CD8-positive, alpha-beta memory T cell (primary cell): ENCODE results near the gene ENHO. TPM values are rescaled to one million over a fixed set of nuclear protein-coding genes. Genes with fewer than 3 reads are reported as not detected.

Experiments used
- CTCF ChIA-PET: fragments of 350-600 bp; sonication (Branson Sonifier 250); formaldehyde crosslinking; loops from one replicate; lab custom pipeline; 2021; ENCODE audit warnings: antibody characterized with exemption; lab: Charles Lee
- POLR2A ChIA-PET: fragments of 350-600 bp; sonication (Branson Sonifier 250); formaldehyde crosslinking; loops from one replicate; lab custom pipeline; 2021; ENCODE audit warnings: antibody characterized with exemption; lab: Charles Lee
- DNase-seq, 5 donors: peaks; one replicate each; pipeline versions ENCODE4 v3.0.0 to v3.0.0-alpha.2; 2020 to 2022; ENCODE audit warnings: mixed read lengths in 1 of 5
- H3K27ac ChIP-seq: one replicate; pipeline ENCODE4 v1.7.0; 2013; ENCODE audit warnings: low read depth, mild to moderate bottlenecking, low read length, moderate library complexity
- H3K27me3 ChIP-seq: 2 replicates; pipeline ENCODE4 v1.7.0; 2013; ENCODE audit warnings: low read length, mild to moderate bottlenecking; ENCODE audit not compliant: insufficient read depth, poor library complexity, severe bottlenecking
- H3K36me3 ChIP-seq: 2 replicates; pipeline ENCODE4 v1.7.0; 2013; ENCODE audit warnings: mild to moderate bottlenecking, low read length, moderate library complexity; ENCODE audit not compliant: insufficient read depth
- H3K4me1 ChIP-seq: 2 replicates; pipeline ENCODE4 v1.7.0; 2013; ENCODE audit warnings: mild to moderate bottlenecking, low read length, moderate library complexity; ENCODE audit not compliant: insufficient read depth
- H3K4me3 ChIP-seq: 2 replicates; pipeline ENCODE4 v1.7.0; 2013; ENCODE audit warnings: mild to moderate bottlenecking, low read length
- H3K9me3 ChIP-seq: 2 replicates; pipeline ENCODE4 v1.7.0; 2013; ENCODE audit warnings: mild to moderate bottlenecking, low read length
- H3K27ac Mint-ChIP-seq, 8 donors: one replicate each; pipeline ENCODE4 v1.8.0; 2020 to 2021; ENCODE audit warnings: mixed read lengths in 8 of 8, mild to moderate bottlenecking in 6 of 8, inconsistent platforms in 3 of 8, moderate library complexity in 3 of 8
- H3K27me3 Mint-ChIP-seq, 2 donors: one replicate each; pipeline ENCODE4 v1.8.0; 2020 to 2021; ENCODE audit warnings: mixed read lengths in 2 of 2, mild to moderate bottlenecking in 1 of 2, moderate library complexity in 1 of 2
- H3K36me3 Mint-ChIP-seq, 3 donors: one replicate each; pipeline ENCODE4 v1.8.0; 2020 to 2021; ENCODE audit warnings: mixed read lengths in 3 of 3, inconsistent platforms in 1 of 3, mild to moderate bottlenecking in 1 of 3
- H3K4me1 Mint-ChIP-seq, 3 donors: one replicate each; pipeline ENCODE4 v1.8.0; 2020 to 2021; ENCODE audit warnings: mixed read lengths in 3 of 3, inconsistent platforms in 1 of 3, mild to moderate bottlenecking in 1 of 3
- H3K4me3 Mint-ChIP-seq, 7 donors: one replicate each; pipeline ENCODE4 v1.8.0; 2020 to 2021; ENCODE audit warnings: mixed read lengths in 7 of 7, mild to moderate bottlenecking in 6 of 7, moderate library complexity in 4 of 7, inconsistent platforms in 2 of 7
- H3K9me3 Mint-ChIP-seq, 5 donors: one replicate each; pipeline ENCODE4 v1.8.0; 2020 to 2022; ENCODE audit warnings: mixed read lengths in 5 of 5, mild to moderate bottlenecking in 3 of 5, moderate library complexity in 2 of 5, inconsistent platforms in 1 of 5
- polyA plus RNA-seq: library from polyadenylated mRNA; unstranded; fragments of 300-500 nt; fragmentation: Illumina TruSeq; gene quantifications from one replicate; pipeline ENCODE4 v1.2.3, GENCODE V29; 2021
- total RNA-seq, 2 experiments: library from RNA; stranded (reverse); gene quantifications; one replicate each; pipeline ENCODE4 v1.2.3, GENCODE V29; 2021

Gene ENHO
- total and polyA plus RNA-seq, 3 experiments from 2014 or later: 0.35 to 0.39 TPM; not detected in 1

- ChIA-PET CTCF (interaction anchor here (1.8 kb wide), 1 partner anchor 12 kb away, joined by 5 read pairs; no protein-coding TSS in a partner anchor), POLR2A (no interaction called here)
- Histone ChIP-seq H3K4me3 (no peak overlapping the region), H3K27ac (no peak overlapping the region), H3K9me3 (no peaks in the 10 kb centered on the region), H3K4me1 (no peaks in the 10 kb centered on the region), H3K27me3 (no peaks in the 10 kb centered on the region), H3K36me3 (no peaks in the 10 kb centered on the region)
- H3K4me3 Mint-ChIP-seq: no peak overlapping the region
- H3K27ac Mint-ChIP-seq: no peak overlapping the region
- no peak for DNase-seq
- H3K27me3 Mint-ChIP-seq: peaks cover 10 to 14% of the 10 kb centered on the region in 2 donors
- no peaks in the 10 kb centered on the region for H3K4me1 Mint-ChIP-seq
- H3K36me3 Mint-ChIP-seq: no peaks in the 10 kb centered on the region
- no peaks in the 10 kb centered on the region for H3K9me3 Mint-ChIP-seq
Measured at GRCh38 chr9:34507556-34507955, 15.2 kb downstream of the ENHO start.

GRCh38 chr9:34506623-34507022 lies 16.2 kb downstream of the ENHO start:
- H3K27me3 Mint-ChIP-seq: peaks cover 10 to 14% of the 10 kb centered on the region in 2 donors
- no peaks in the 10 kb centered on the region for H3K27me3 ChIP-seq
- CTCF ChIA-PET: interaction anchor here (1.8 kb wide), 1 partner anchor 11 kb away, joined by 5 read pairs; no protein-coding TSS in a partner anchor
- no peak overlapping the region for H3K27ac ChIP-seq
- H3K36me3 Mint-ChIP-seq: no peaks in the 10 kb centered on the region
- H3K9me3 Mint-ChIP-seq: no peaks in the 10 kb centered on the region
- H3K4me3 ChIP-seq: no peak overlapping the region
- H3K36me3 ChIP-seq: no peaks in the 10 kb centered on the region
- no peaks in the 10 kb centered on the region for H3K9me3 ChIP-seq
- H3K4me1 Mint-ChIP-seq: no peaks in the 10 kb centered on the region
- POLR2A ChIA-PET: no interaction called here
- H3K27ac Mint-ChIP-seq: no peak overlapping the region
- DNase-seq: no peak
- H3K4me1 ChIP-seq: no peaks in the 10 kb centered on the region
- no peak overlapping the region for H3K4me3 Mint-ChIP-seq

GRCh38 chr9:34505370-34506120 lies 17.2 kb downstream of the ENHO start:
- Mint-ChIP-seq H3K36me3 (no peaks in the 10 kb centered on the region), H3K4me1 (peaks cover 0 to 1% (median 0%) of the 10 kb centered on the region in 3 donors), H3K9me3 (no peaks in the 10 kb centered on the region), H3K4me3 (no peak overlapping the region), H3K27ac (no peak overlapping the region), H3K27me3 (peaks cover 11 to 17% of the 10 kb centered on the region in 2 donors)
- ChIA-PET POLR2A (no interaction called here), CTCF (interaction anchor here (1.0 to 1.8 kb wide), 2 partner anchors 8 to 10 kb away, joined by 3 to 5 read pairs; no protein-coding TSS in a partner anchor)
- H3K36me3 ChIP-seq: no peaks in the 10 kb centered on the region
- H3K4me1 ChIP-seq: no peaks in the 10 kb centered on the region
- H3K9me3 ChIP-seq: no peaks in the 10 kb centered on the region
- no peak overlapping the region for H3K27ac ChIP-seq
- no peak overlapping the region for H3K4me3 ChIP-seq
- H3K27me3 ChIP-seq: no peaks in the 10 kb centered on the region
- DNase-seq: no peak

- Mint-ChIP-seq H3K36me3 (no peaks in the 10 kb centered on the region), H3K27ac (no peak overlapping the region), H3K27me3 (peaks cover 18 to 19% of the 10 kb centered on the region in 2 donors), H3K9me3 (no peaks in the 10 kb centered on the region), H3K4me1 (peaks cover 0 to 2% (median 0%) of the 10 kb centered on the region in 3 donors), H3K4me3 (no peak overlapping the region)
- Histone ChIP-seq H3K9me3 (no peaks in the 10 kb centered on the region), H3K36me3 (no peaks in the 10 kb centered on the region), H3K4me1 (no peaks in the 10 kb centered on the region), H3K27me3 (no peaks in the 10 kb centered on the region), H3K4me3 (no peak overlapping the region), H3K27ac (no peak overlapping the region)
- POLR2A ChIA-PET: no interaction called here
- CTCF ChIA-PET: interaction anchor here (0.6 to 1.7 kb wide), 7 partner anchors 12 to 690 kb away, joined by 3 to 5 read pairs (median 3); no protein-coding TSS in a partner anchor
- no peak for DNase-seq
Measured at GRCh38 chr9:34503406-34503805, 19.4 kb downstream of the ENHO start.

GRCh38 chr9:34502891-34503290 lies 19.9 kb downstream of the ENHO start:
- Histone ChIP-seq H3K9me3 (no peaks in the 10 kb centered on the region), H3K4me3 (no peak overlapping the region), H3K27ac (no peak overlapping the region), H3K27me3 (no peaks in the 10 kb centered on the region), H3K4me1 (no peaks in the 10 kb centered on the region), H3K36me3 (no peaks in the 10 kb centered on the region)
- ChIA-PET CTCF (interaction anchor here (0.8 to 3.6 kb wide), 5 partner anchors 12 to 99 kb away, joined by 3 to 21 read pairs (median 3); no protein-coding TSS in a partner anchor), POLR2A (no interaction called here)
- H3K27me3 Mint-ChIP-seq: peaks cover 18 to 19% of the 10 kb centered on the region in 2 donors
- H3K4me1 Mint-ChIP-seq: peaks cover 0 to 2% (median 0%) of the 10 kb centered on the region in 3 donors
- H3K4me3 Mint-ChIP-seq: no peak overlapping the region
- no peaks in the 10 kb centered on the region for H3K9me3 Mint-ChIP-seq
- no peak overlapping the region for H3K27ac Mint-ChIP-seq
- DNase-seq: no peak
- no peaks in the 10 kb centered on the region for H3K36me3 Mint-ChIP-seq

GRCh38 chr9:34502471-34502870 lies 20.3 kb downstream of the ENHO start:
- Histone ChIP-seq H3K4me3 (no peak overlapping the region), H3K27ac (no peak overlapping the region), H3K36me3 (no peaks in the 10 kb centered on the region), H3K4me1 (no peaks in the 10 kb centered on the region), H3K27me3 (no peaks in the 10 kb centered on the region), H3K9me3 (no peaks in the 10 kb centered on the region)
- Mint-ChIP-seq H3K36me3 (no peaks in the 10 kb centered on the region), H3K27ac (no peak overlapping the region), H3K4me1 (peaks cover 0 to 2% (median 0%) of the 10 kb centered on the region in 3 donors), H3K4me3 (no peak overlapping the region), H3K9me3 (no peaks in the 10 kb centered on the region), H3K27me3 (peaks cover 18 to 19% of the 10 kb centered on the region in 2 donors)
- CTCF ChIA-PET: interaction anchor here (0.6 to 3.6 kb wide), 8 partner anchors 21 to 202 kb away, joined by 3 to 21 read pairs (median 4); partner anchors contain the start of gene ENHO
- POLR2A ChIA-PET: no interaction called here
- DNase-seq: no peak

DNA sequence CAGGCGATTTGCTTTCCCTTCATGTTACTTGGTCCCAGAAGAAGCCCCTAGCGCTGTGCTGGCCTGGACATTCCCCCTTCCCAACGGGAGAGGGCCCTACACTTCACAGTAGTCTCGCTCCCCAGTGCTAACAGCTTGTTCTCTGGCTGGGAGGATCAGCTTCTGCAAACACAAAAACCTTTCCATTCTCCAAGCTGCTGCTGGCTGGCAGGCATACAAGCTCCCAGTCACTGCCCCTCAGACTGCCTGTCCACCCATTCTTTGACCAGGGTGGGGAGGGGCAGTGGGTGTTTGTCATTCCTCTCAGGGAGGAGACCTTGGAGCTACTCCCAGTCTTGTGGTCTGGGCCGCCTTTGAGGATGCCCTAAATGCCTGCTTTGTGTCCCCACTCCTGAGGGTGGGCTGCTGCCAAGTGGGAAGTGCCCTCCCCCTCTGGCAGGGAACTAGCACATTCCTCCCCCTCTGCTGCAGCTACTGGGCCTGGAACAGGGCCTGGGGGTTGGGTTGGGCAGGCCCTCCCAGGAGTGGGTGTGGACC lies 20.8 kb downstream of the ENHO start:
- DNase-seq: no peak
- Histone ChIP-seq H3K9me3 (no peaks in the 10 kb centered on the region), H3K4me3 (no peak overlapping the region), H3K27me3 (no peaks in the 10 kb centered on the region), H3K36me3 (no peaks in the 10 kb centered on the region), H3K27ac (no peak overlapping the region), H3K4me1 (no peaks in the 10 kb centered on the region)
- Mint-ChIP-seq H3K4me3 (no peak overlapping the region), H3K27ac (no peak overlapping the region), H3K27me3 (peaks cover 16 to 19% of the 10 kb centered on the region in 2 donors), H3K36me3 (no peaks in the 10 kb centered on the region), H3K9me3 (no peaks in the 10 kb centered on the region), H3K4me1 (peaks cover 0 to 2% (median 0%) of the 10 kb centered on the region in 3 donors)
- ChIA-PET CTCF (interaction anchor here (0.6 to 3.6 kb wide), 9 partner anchors 10 to 201 kb away, joined by 3 to 21 read pairs (median 4); partner anchors contain the start of gene ENHO), POLR2A (no interaction called here)

GRCh38 chr9:34501372-34501771 lies 21.4 kb downstream of the ENHO start:
- POLR2A ChIA-PET: no interaction called here
- DNase-seq: no peak
- CTCF ChIA-PET: interaction anchor here (1.0 to 3.6 kb wide), 9 partner anchors 11 to 171 kb away, joined by 3 to 21 read pairs (median 4); partner anchors contain the start of gene ENHO
- no peak overlapping the region for H3K27ac Mint-ChIP-seq
- H3K27me3 Mint-ChIP-seq: peaks cover 14 to 20% of the 10 kb centered on the region in 2 donors
- H3K4me1 ChIP-seq: no peaks in the 10 kb centered on the region
- no peak overlapping the region for H3K4me3 Mint-ChIP-seq
- H3K4me3 ChIP-seq: no peak overlapping the region
- no peaks in the 10 kb centered on the region for H3K36me3 ChIP-seq
- no peaks in the 10 kb centered on the region for H3K36me3 Mint-ChIP-seq
- no peaks in the 10 kb centered on the region for H3K27me3 ChIP-seq
- H3K9me3 Mint-ChIP-seq: no peaks in the 10 kb centered on the region
- H3K9me3 ChIP-seq: no peaks in the 10 kb centered on the region
- peaks cover 0 to 2% (median 0%) of the 10 kb centered on the region in 3 donors for H3K4me1 Mint-ChIP-seq
- H3K27ac ChIP-seq: no peak overlapping the region
